OCI-LY3 (cell line): ENCODE data around the gene LYSET.
A peak's percentile ranks its signal among the peaks of the same experiment; 100 is the strongest.

Experiments
- H2AFZ ChIP-seq: fragments of 200-600, 300-600 bp; shearing (Covaris generic); 2 replicates; pipeline ENCODE4 v1.6.0; 2014; ENCODE audit warnings: antibody characterized with exemption, low read depth, low read length
- H3K27ac ChIP-seq: fragments of 200-600, 300-600 bp; sonication (generic); 2 replicates; pipeline ENCODE4 v1.5.1; 2014; ENCODE audit warnings: mild to moderate bottlenecking, low read length, moderate library complexity, mixed read lengths
- H3K27me3 ChIP-seq: fragments of 200-600, 300-600 bp; sonication (generic); 2 replicates; pipeline ENCODE4 v1.6.1; 2014; ENCODE audit warnings: low read depth, low read length, mixed read lengths
- H3K36me3 ChIP-seq: fragments of 200-600, 300-600 bp; sonication (generic); replicated peaks from 2 replicates; pipeline ENCODE3; 2014; ENCODE audit warnings: low read depth, low read length, mixed read lengths
- H3K4me1 ChIP-seq: fragments of 300-600, 200-600 bp; sonication (generic); 2 replicates; pipeline ENCODE4 v1.6.1; 2014; ENCODE audit warnings: low read length, mixed read lengths
- H3K4me2 ChIP-seq: fragments of 200-600, 300-600 bp; sonication (generic); 2 replicates; pipeline ENCODE4 v1.6.1; 2014; ENCODE audit warnings: low read length, mixed read lengths
- H3K4me3 ChIP-seq: fragments of 300-600, 200-600 bp; sonication (generic); 2 replicates; pipeline ENCODE4 v1.5.1; 2014; ENCODE audit warnings: antibody characterized with exemption, mild to moderate bottlenecking, low read length, moderate library complexity
- H3K79me2 ChIP-seq: fragments of 300-600, 200-600 bp; shearing (Covaris generic); 2 replicates; pipeline ENCODE4 v1.6.1; 2014; ENCODE audit warnings: mild to moderate bottlenecking, low read length, mixed read lengths
- H3K9ac ChIP-seq: fragments of 300-600, 200-600 bp; shearing (Covaris generic); 2 replicates; pipeline ENCODE4 v1.6.0; 2014; ENCODE audit warnings: mild to moderate bottlenecking, low read length, moderate library complexity
- H3K9me3 ChIP-seq: fragments of 200-600, 300-600 bp; shearing (Covaris generic); 2 replicates; pipeline ENCODE4 v1.6.1; 2014; ENCODE audit warnings: low read length, mixed read lengths; ENCODE audit not compliant: insufficient read depth
- H4K20me1 ChIP-seq: fragments of 200-600, 300-600 bp; sonication (generic); 2 replicates; pipeline ENCODE4 v1.6.1; 2016; ENCODE audit warnings: low read length, mixed read lengths; ENCODE audit not compliant: insufficient read depth
- EZH2phosphoT487 ChIP-seq: fragments of 200-600 bp; shearing (Covaris generic); IDR thresholded peaks from 2 replicates; pipeline ENCODE4 v1.6.1; 2018; ENCODE audit warnings: antibody characterized with exemption, mixed run types, low read depth
- TF ChIP-seq, protein P1 (sequence below): fragments of 200-600, 300-600 bp; sonication (generic); IDR thresholded peaks from 2 replicates; pipeline ENCODE4 v1.5.1; 2014; ENCODE audit warnings: antibody characterized with exemption, low read length, low read depth

LYSET gene

DNA sequence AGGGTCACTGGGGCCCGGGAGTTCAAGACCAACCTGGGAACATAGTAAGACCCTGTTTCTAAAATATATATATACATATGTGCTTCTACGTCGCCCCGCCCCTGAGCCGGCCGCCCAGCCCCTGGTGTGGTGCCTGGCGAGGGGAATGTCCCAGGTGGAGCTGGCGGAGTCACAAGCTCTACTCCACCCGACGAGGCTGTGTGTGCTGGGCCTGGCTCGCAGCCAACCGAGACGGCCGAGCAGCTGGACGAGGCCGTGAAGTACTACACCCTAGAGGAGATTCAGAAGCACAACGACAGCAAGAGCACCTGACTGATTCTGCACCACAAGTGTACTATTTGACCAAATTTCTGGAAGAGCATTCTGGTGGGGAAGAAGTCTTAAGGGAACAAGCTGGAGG is 47.3 kb upstream of the LYSET start:
- no peaks in the 10 kb centered on the region for H3K36me3 ChIP-seq
- H3K27me3 ChIP-seq, result no peaks in the 10 kb centered on the region
- H2AFZ ChIP-seq, result no peak overlapping the region
- H4K20me1 ChIP-seq, result no peaks in the 10 kb centered on the region
- H3K27ac ChIP-seq, result no peak overlapping the region
- no peaks in the 10 kb centered on the region for H3K79me2 ChIP-seq
- no peak overlapping the region for H3K4me3 ChIP-seq
- no peak overlapping the region for H3K9ac ChIP-seq
- H3K9me3 ChIP-seq, result no peaks in the 10 kb centered on the region
- no peak for TF ChIP-seq EZH2phosphoT487
- TF ChIP-seq, protein P1, sequence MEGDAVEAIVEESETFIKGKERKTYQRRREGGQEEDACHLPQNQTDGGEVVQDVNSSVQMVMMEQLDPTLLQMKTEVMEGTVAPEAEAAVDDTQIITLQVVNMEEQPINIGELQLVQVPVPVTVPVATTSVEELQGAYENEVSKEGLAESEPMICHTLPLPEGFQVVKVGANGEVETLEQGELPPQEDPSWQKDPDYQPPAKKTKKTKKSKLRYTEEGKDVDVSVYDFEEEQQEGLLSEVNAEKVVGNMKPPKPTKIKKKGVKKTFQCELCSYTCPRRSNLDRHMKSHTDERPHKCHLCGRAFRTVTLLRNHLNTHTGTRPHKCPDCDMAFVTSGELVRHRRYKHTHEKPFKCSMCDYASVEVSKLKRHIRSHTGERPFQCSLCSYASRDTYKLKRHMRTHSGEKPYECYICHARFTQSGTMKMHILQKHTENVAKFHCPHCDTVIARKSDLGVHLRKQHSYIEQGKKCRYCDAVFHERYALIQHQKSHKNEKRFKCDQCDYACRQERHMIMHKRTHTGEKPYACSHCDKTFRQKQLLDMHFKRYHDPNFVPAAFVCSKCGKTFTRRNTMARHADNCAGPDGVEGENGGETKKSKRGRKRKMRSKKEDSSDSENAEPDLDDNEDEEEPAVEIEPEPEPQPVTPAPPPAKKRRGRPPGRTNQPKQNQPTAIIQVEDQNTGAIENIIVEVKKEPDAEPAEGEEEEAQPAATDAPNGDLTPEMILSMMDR, result no peak
- no peaks in the 10 kb centered on the region for H3K4me1 ChIP-seq
- no peak overlapping the region for H3K4me2 ChIP-seq

DNA sequence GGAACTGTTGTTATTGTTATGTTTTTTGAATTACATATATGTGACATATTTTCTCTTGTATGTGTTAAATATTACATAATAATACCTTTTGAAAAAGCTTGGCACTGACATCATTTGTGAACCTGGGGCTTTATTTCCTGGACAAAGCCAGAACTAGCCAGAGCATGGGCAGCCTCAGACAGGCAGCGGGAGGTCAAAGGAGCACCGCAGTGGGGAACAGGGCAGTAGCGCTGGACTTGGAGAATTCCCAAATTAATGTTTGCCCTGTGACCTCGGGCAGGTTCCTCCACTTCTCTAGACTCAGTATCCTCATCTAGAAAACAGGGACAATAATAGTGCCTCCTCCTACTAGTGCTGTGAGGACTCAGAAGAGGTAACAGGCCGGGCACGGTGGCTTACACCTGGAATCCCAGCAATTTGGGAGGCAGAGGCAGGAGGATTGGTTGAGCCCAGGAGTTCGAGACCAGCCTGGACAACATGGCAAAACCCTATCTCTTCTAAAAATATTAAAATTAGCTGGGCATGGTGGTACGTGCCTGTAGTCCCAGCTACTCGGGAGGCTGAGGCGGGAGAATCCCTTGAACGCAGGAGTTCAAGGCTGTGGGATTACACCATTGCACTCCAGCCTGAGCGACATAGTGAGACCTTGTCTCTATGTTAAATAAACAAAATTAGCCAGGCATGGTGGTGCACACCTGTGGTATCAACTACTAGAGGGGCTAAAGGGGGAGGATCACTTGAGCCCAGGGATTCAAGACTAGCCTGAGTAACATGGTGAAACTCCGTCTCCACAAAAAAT is 42.1 kb upstream of the LYSET start:
- Histone ChIP-seq H3K27me3 (no peaks in the 10 kb centered on the region; the same call in 1 of the 2 replicates), H3K4me3 (no peak overlapping the region), H4K20me1 (no peaks in the 10 kb centered on the region), H3K79me2 (no peaks in the 10 kb centered on the region), H3K27ac (no peak overlapping the region), H3K4me2 (no peak overlapping the region), H2AFZ (no peak overlapping the region), H3K4me1 (peaks cover 9% of the 10 kb centered on the region; the same call in 1 of the 2 replicates), H3K9me3 (no peaks in the 10 kb centered on the region), H3K36me3 (no peaks in the 10 kb centered on the region), H3K9ac (no peak overlapping the region)
- no peak for TF ChIP-seq EZH2phosphoT487
- TF ChIP-seq, protein P1, result no peak

DNA sequence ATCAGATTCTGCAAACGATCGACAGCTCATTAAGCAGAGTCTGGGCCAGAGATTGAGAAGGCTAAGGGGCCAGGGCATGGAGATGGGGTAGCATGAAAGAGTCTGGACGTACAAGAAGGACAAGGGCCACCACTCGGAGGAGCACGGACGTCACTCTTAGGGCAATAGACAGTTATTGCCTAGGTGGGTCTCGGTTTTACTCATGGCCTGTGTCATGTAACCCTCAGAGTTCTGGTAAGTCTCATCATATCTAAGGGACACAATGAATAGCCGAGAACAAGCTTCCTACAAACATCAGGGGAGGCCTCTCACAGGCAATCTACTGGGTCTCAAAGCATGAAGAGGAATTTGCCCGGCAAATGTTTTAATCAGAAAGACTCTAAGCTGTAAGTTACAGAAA is 39.0 kb upstream of the LYSET start:
- TF ChIP-seq, protein P1, result no peak
- TF ChIP-seq EZH2phosphoT487, result no peak
- no peaks in the 10 kb centered on the region for H3K36me3 ChIP-seq
- no peaks in the 10 kb centered on the region; the same call in 1 of the 2 replicates for H3K27me3 ChIP-seq
- H4K20me1 ChIP-seq, result no peaks in the 10 kb centered on the region
- H3K27ac ChIP-seq, result no peak overlapping the region
- H3K4me2 ChIP-seq, result peak overlapping the region; percentile 17; the same call in 1 of the 2 replicates
- H3K9ac ChIP-seq, result no peak overlapping the region
- no peaks in the 10 kb centered on the region for H3K79me2 ChIP-seq
- H3K4me3 ChIP-seq, result no peak overlapping the region
- no peak overlapping the region for H2AFZ ChIP-seq
- H3K4me1 ChIP-seq, result peaks cover 17% of the 10 kb centered on the region
- no peaks in the 10 kb centered on the region for H3K9me3 ChIP-seq

DNA sequence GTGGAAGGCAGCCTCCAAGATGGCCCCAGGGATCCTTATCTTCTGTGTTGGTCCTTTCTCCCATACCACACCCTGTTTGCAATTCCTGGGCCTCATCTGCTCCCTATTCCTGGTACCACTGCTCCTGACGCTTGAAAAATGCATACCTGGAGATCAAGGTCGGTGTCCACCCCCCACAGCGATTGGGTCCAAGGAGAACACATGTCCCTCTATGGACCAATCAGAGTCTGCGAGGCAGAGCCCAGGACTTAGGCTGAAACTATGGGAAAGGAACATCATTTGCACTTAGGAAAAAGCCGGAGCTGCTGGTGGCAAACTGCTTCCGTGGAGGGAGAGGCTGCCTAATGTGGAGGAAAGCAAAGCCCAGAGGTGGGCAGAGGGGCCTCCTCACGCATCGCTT is 36.1 kb upstream of the LYSET start:
- Histone ChIP-seq H3K27me3 (no peaks in the 10 kb centered on the region; the same call in 1 of the 2 replicates), H2AFZ (no peak overlapping the region), H3K79me2 (no peaks in the 10 kb centered on the region), H3K4me1 (peaks cover 17% of the 10 kb centered on the region), H3K4me3 (no peak overlapping the region), H3K9ac (no peak overlapping the region), H3K27ac (no peak overlapping the region), H3K9me3 (no peaks in the 10 kb centered on the region), H3K4me2 (no peak overlapping the region), H4K20me1 (no peaks in the 10 kb centered on the region), H3K36me3 (no peaks in the 10 kb centered on the region)
- TF ChIP-seq, protein P1, result no peak
- TF ChIP-seq EZH2phosphoT487, result no peak
